Limb (tissue), 2 donors: Measurements from ENCODE around the gene MEF2C.
"Not testable (repeated sequence)": the region's sequence is repeated elsewhere in the genome, so short reads cannot be mapped to it uniquely, and the experiment has no call there.

ENCODE experiments used
- DNase-seq, 2 donors: peaks; one replicate each; pipeline ENCODE4 v3.0.0-alpha.2; 2016; ENCODE audit errors: extremely low spot score in 2 of 2

The MEF2C gene

GRCh38 chr5:88803309-88803708 is 79.7 kb downstream of the MEF2C start:
- no peak for DNase-seq

GRCh38 chr5:88799938-88800535 is 82.9 kb downstream of the MEF2C start:
- no peak for DNase-seq

- DNase-seq, result not testable (repeated sequence)
These were observed 84.1 kb downstream of the MEF2C start for GRCh38 chr5:88798933-88799332.

- DNase-seq, result not testable (repeated sequence)
These were observed 89.2 kb downstream of the MEF2C start for GRCh38 chr5:88793797-88794196.

- DNase-seq, result no peak
These were observed 90.7 kb downstream of the MEF2C start for GRCh38 chr5:88792144-88792840.

GRCh38 chr5:88787856-88788255 is 95.1 kb downstream of the MEF2C start:
- no peak for DNase-seq

GRCh38 chr5:88786789-88787188 is 96.2 kb downstream of the MEF2C start:
- DNase-seq, result no peak

- peak; percentile 42 to 87 for DNase-seq
These were observed 97.0 kb downstream of the MEF2C start for GRCh38 chr5:88785746-88786565.

- no peak for DNase-seq
These were observed 100.4 kb downstream of the MEF2C start for GRCh38 chr5:88782571-88782970.

- DNase-seq, result no peak
These were observed 102.2 kb downstream of the MEF2C start for GRCh38 chr5:88780736-88781135.

- no peak for DNase-seq
These were observed 104.2 kb downstream of the MEF2C start for GRCh38 chr5:88778736-88779135.

GRCh38 chr5:88776692-88777091 is 106.3 kb downstream of the MEF2C start:
- DNase-seq, result no peak

GRCh38 chr5:88772831-88773230 is 110.2 kb downstream of the MEF2C start:
- DNase-seq, result no peak

GRCh38 chr5:88772047-88772446 is 110.9 kb downstream of the MEF2C start:
- DNase-seq, result no peak

GRCh38 chr5:88770276-88771257 is 112.4 kb downstream of the MEF2C start:
- DNase-seq, result no peak

GRCh38 chr5:88769165-88769564 is 113.8 kb downstream of the MEF2C start:
- DNase-seq, result no peak

- no peak for DNase-seq
These were observed 114.6 kb downstream of the MEF2C start for GRCh38 chr5:88768411-88768810.

GRCh38 chr5:88765798-88766197 is 117.2 kb downstream of the MEF2C start:
- DNase-seq, result no peak

- no peak for DNase-seq
These were observed 117.8 kb downstream of the MEF2C start for GRCh38 chr5:88765171-88765570.

GRCh38 chr5:88761939-88762338 is 121.0 kb downstream of the MEF2C start:
- DNase-seq, result no peak

- DNase-seq, result no peak
These were observed 121.6 kb downstream of the MEF2C start for GRCh38 chr5:88761269-88761850.
